Measurements from ENCODE around the gene FARS2. TPM values are rescaled to one million over a fixed set of nuclear protein-coding genes. Genes with fewer than 3 reads are reported as not detected.

FARS2 gene
- total RNA-seq, 1 experiment from 2014 or later: 13.8 TPM

DNA sequence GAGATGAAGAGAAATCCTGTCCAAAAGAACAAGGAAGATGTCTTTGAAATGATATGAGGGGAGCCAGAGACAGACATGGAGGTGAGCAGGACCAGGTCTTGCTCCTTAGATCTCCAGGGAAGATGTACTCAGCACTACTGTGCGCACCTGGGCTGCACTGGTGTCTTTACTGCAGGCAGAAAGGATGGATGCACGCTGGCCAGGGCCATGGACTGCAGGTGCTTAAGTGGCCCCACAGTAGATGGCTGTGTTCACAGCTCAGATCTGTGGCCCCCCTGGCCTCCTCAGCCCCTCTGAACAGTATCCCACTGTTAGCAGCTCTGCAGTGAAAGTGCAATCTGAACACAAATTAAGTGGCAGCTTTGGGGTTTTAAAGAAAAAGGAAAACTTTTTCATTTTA is 402.4 kb downstream of the FARS2 start:
- no peak overlapping the region for H3K9ac ChIP-seq (ENCODE audit: low read length)
- DNase-seq (ENCODE audit: low read depth, low spot score) (no peak), ATAC-seq (no peak)
- H3K4me1 ChIP-seq (ENCODE audit: control insufficient read depth in 1 of 2, insufficient read depth in 2 of 2, low read length in 2 of 2): no peaks in the 10 kb centered on the region
- H3K9me2 ChIP-seq (ENCODE audit: insufficient read depth): no peaks in the 10 kb centered on the region
- TF ChIP-seq POLR2A (IDR thresholded peaks at IDR 0.05; ENCODE audit: borderline replicate concordance, extremely low read depth, insufficient read depth, insufficient read length) (no peak), ELF1 (IDR thresholded peaks at IDR 0.05; ENCODE audit: borderline replicate concordance, low read depth) (no peak), ZNF274 (IDR thresholded peaks at IDR 0.05; ENCODE audit: low read depth, low read length) (no peak), SP1 (IDR thresholded peaks at IDR 0.05; ENCODE audit: low read depth) (no peak), SRF (IDR thresholded peaks at IDR 0.05; ENCODE audit: low read depth) (no peak), TCF7L2 (IDR thresholded peaks at IDR 0.05; ENCODE audit: borderline replicate concordance, extremely low read depth, insufficient read depth, insufficient read length) (no peak), JUND (IDR thresholded peaks at IDR 0.05) (no peak), EZH2 (IDR thresholded peaks at IDR 0.05) (no peak), FOSL1 (IDR thresholded peaks at IDR 0.05; ENCODE audit: low read depth) (no peak), CEBPB (IDR thresholded peaks at IDR 0.05; ENCODE audit: low read depth) (no peak), ZFX (IDR thresholded peaks at IDR 0.05) (no peak), POLR2AphosphoS5 (IDR thresholded peaks at IDR 0.05; ENCODE audit: low read depth, low read length) (no peak)
- no peaks in the 10 kb centered on the region for H3K27me3 ChIP-seq (ENCODE audit: insufficient read depth, low read length)
- ChIA-PET CTCF (no interaction called here), POLR2A (no interaction called here), RAD21 (ENCODE audit: low non-redundant PET in 1 of 2, low total read pairs in 2 of 2, uncharacterized antibody in 2 of 2, unreplicated experiment in 2 of 2) (no interaction called here)
- H3K27ac ChIP-seq (ENCODE audit: low read depth, low read length): no peak overlapping the region
- no peak overlapping the region for H3K4me3 ChIP-seq (replicated peaks in 1 of 2; ENCODE audit: low read depth in 1 of 2, low read length in 2 of 2)
- H3K9me3 ChIP-seq (ENCODE audit: control insufficient read depth in 1 of 2, insufficient read depth in 1 of 2, low read depth in 1 of 2, low read length in 2 of 2): no peaks in the 10 kb centered on the region
- no peaks in the 10 kb centered on the region for H3K79me2 ChIP-seq (ENCODE audit: insufficient read depth, low read length)
- no peaks in the 10 kb centered on the region for H4K20me1 ChIP-seq (ENCODE audit: insufficient read depth)
- H2AFZ ChIP-seq (ENCODE audit: low read depth, low read length, poor library complexity, severe bottlenecking): no peak overlapping the region
- H3K36me3 ChIP-seq (ENCODE audit: control insufficient read depth in 1 of 2, insufficient read depth in 2 of 2, low read length in 2 of 2): no peaks in the 10 kb centered on the region
- no TSS peak for BruUV-seq (replicated peaks)
- intact Hi-C loops (cut with micrococcal nuclease): no loop called here
- H3K4me2 ChIP-seq (ENCODE audit: low read length): no peak overlapping the region

DNA sequence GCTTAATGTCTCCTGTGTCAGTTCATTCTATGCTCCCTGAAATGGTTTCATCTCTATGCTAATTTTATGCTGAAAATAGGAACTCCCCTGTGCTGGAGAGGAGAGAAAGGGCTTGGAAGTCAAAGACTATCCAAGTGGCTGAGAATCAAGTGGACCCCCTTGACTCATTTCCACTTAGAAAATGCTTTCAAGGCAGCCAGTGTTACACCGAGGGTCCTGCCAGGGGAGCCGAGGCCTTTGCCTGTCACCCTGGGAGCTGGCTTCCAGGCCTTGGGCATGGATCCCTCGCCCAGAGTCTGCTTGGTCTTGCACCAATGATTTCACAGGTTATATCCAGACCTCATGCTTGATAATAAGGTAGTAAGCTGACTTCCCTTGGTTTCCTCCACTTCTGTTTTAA is 402.8 kb downstream of the FARS2 start:
- H3K27me3 ChIP-seq (ENCODE audit: insufficient read depth, low read length): no peaks in the 10 kb centered on the region
- no peak overlapping the region for H3K4me2 ChIP-seq (ENCODE audit: low read length)
- intact Hi-C loops (cut with micrococcal nuclease): no loop called here
- DNase-seq (ENCODE audit: low read depth, low spot score) (no peak), ATAC-seq (no peak)
- H3K4me3 ChIP-seq (replicated peaks in 1 of 2; ENCODE audit: low read depth in 1 of 2, low read length in 2 of 2): no peak overlapping the region
- H2AFZ ChIP-seq (ENCODE audit: low read depth, low read length, poor library complexity, severe bottlenecking): no peak overlapping the region
- no peaks in the 10 kb centered on the region for H4K20me1 ChIP-seq (ENCODE audit: insufficient read depth)
- RAD21 ChIA-PET (ENCODE audit: low non-redundant PET in 1 of 2, low total read pairs in 2 of 2, uncharacterized antibody in 2 of 2, unreplicated experiment in 2 of 2): no interaction called here
- no peak overlapping the region for H3K27ac ChIP-seq (ENCODE audit: low read depth, low read length)
- no peaks in the 10 kb centered on the region for H3K4me1 ChIP-seq (ENCODE audit: control insufficient read depth in 1 of 2, insufficient read depth in 2 of 2, low read length in 2 of 2)
- no peaks in the 10 kb centered on the region for H3K9me3 ChIP-seq (ENCODE audit: control insufficient read depth in 1 of 2, insufficient read depth in 1 of 2, low read depth in 1 of 2, low read length in 2 of 2)
- H3K9ac ChIP-seq (ENCODE audit: low read length): no peak overlapping the region
- CTCF ChIA-PET: no interaction called here
- no peaks in the 10 kb centered on the region for H3K79me2 ChIP-seq (ENCODE audit: insufficient read depth, low read length)
- BruUV-seq (replicated peaks): no TSS peak
- H3K9me2 ChIP-seq (ENCODE audit: insufficient read depth): no peaks in the 10 kb centered on the region
- POLR2A ChIA-PET: no interaction called here
- no peaks in the 10 kb centered on the region for H3K36me3 ChIP-seq (ENCODE audit: control insufficient read depth in 1 of 2, insufficient read depth in 2 of 2, low read length in 2 of 2)
- no peak for TF ChIP-seq EGR1 (IDR thresholded peaks at IDR 0.05; ENCODE audit: low read depth)
- TF ChIP-seq MAX (IDR thresholded peaks at IDR 0.05): no peak
- TF ChIP-seq ZBTB33 (IDR thresholded peaks at IDR 0.05; ENCODE audit: extremely low read depth, insufficient replicate concordance, low read length): no peak
- no peak for TF ChIP-seq ATF3 (IDR thresholded peaks at IDR 0.05)
- no peak for TF ChIP-seq ZNF274 (IDR thresholded peaks at IDR 0.05; ENCODE audit: low read depth, low read length)
- no peak for TF ChIP-seq TCF7L2 (IDR thresholded peaks at IDR 0.05; ENCODE audit: borderline replicate concordance, extremely low read depth, insufficient read depth, insufficient read length)
- TF ChIP-seq POLR2A (IDR thresholded peaks at IDR 0.05; ENCODE audit: borderline replicate concordance, extremely low read depth, insufficient read depth, insufficient read length): no peak
- no peak for TF ChIP-seq FOSL1 (IDR thresholded peaks at IDR 0.05; ENCODE audit: low read depth)
- no peak for TF ChIP-seq YY1 (IDR thresholded peaks at IDR 0.05; ENCODE audit: extremely low read depth, insufficient replicate concordance, low read depth, low read length)
- TF ChIP-seq ELF1 (IDR thresholded peaks at IDR 0.05; ENCODE audit: borderline replicate concordance, low read depth): no peak

All from HCT116 (cell line).